ENCODE results near the gene ATP1A3. TPM values are rescaled to one million over a fixed set of nuclear protein-coding genes. Genes with fewer than 3 reads are reported as not detected.

The ATP1A3 gene
- total RNA-seq, 1 experiment from 2014 or later = 34.7 TPM

GRCh38 chr19:41939861-41940730 is 53.9 kb downstream of the ATP1A3 start:
- CTCF ChIA-PET = no interaction called here
- ATAC-seq = no peak
- Histone ChIP-seq H3K9me2 (ENCODE audit: insufficient read depth) (no peaks in the 10 kb centered on the region), H3K79me2 (ENCODE audit: insufficient read depth, low read length) (no peaks in the 10 kb centered on the region), H2AFZ (ENCODE audit: low read depth, low read length, poor library complexity, severe bottlenecking) (no peak overlapping the region), H3K4me1 (ENCODE audit: control insufficient read depth in 1 of 2, insufficient read depth in 2 of 2, low read length in 2 of 2) (peaks cover 0 to 6% of the 10 kb centered on the region in 2 experiments; a peak in 2 of 4 replicates), H3K9me3 (ENCODE audit: control insufficient read depth in 1 of 2, insufficient read depth in 1 of 2, low read depth in 1 of 2, low read length in 2 of 2) (no peaks in the 10 kb centered on the region), H3K4me2 (ENCODE audit: low read length) (no peak overlapping the region), H3K27me3 (ENCODE audit: insufficient read depth, low read length) (no peaks in the 10 kb centered on the region), H3K9ac (ENCODE audit: low read length) (no peak overlapping the region), H3K27ac (ENCODE audit: low read depth, low read length) (no peak overlapping the region), H4K20me1 (ENCODE audit: insufficient read depth) (no peaks in the 10 kb centered on the region), H3K4me3 (replicated peaks in 1 of 2; ENCODE audit: low read depth in 1 of 2, low read length in 2 of 2) (no peak overlapping the region), H3K36me3 (ENCODE audit: control insufficient read depth in 1 of 2, insufficient read depth in 2 of 2, low read length in 2 of 2) (no peaks in the 10 kb centered on the region)
- no TSS peak for BruUV-seq (replicated peaks)
- RAD21 ChIA-PET (ENCODE audit: low non-redundant PET in 1 of 2, low total read pairs in 2 of 2, uncharacterized antibody in 2 of 2, unreplicated experiment in 2 of 2) = no interaction called here
- no peak for DNase-seq (ENCODE audit: low read depth, low spot score)
- intact Hi-C loops (cut with micrococcal nuclease) = no loop called here
- TF ChIP-seq SRF (IDR thresholded peaks at IDR 0.05; ENCODE audit: low read depth) (no peak), POLR2A (IDR thresholded peaks at IDR 0.05; ENCODE audit: borderline replicate concordance, extremely low read depth, insufficient read depth, insufficient read length) (no peak), TCF7L2 (IDR thresholded peaks at IDR 0.05; ENCODE audit: borderline replicate concordance, extremely low read depth, insufficient read depth, insufficient read length) (no peak), CTCF (IDR thresholded peaks at IDR 0.05 in 2 of 3, conservative IDR thresholded peaks at IDR 0.05 in 1 of 3; ENCODE audit: borderline replicate concordance in 1 of 3, insufficient read depth in 1 of 3, low read depth in 2 of 3, low read length in 2 of 3) (no peak), EGR1 (IDR thresholded peaks at IDR 0.05; ENCODE audit: low read depth) (no peak), ZFX (IDR thresholded peaks at IDR 0.05) (no peak), EZH2 (IDR thresholded peaks at IDR 0.05) (no peak), POLR2AphosphoS5 (IDR thresholded peaks at IDR 0.05; ENCODE audit: low read depth, low read length) (no peak), YY1 (IDR thresholded peaks at IDR 0.05; ENCODE audit: extremely low read depth, insufficient replicate concordance, low read depth, low read length) (no peak), CEBPB (IDR thresholded peaks at IDR 0.05; ENCODE audit: low read depth) (no peak), JUND (IDR thresholded peaks at IDR 0.05) (no peak), FOSL1 (IDR thresholded peaks at IDR 0.05; ENCODE audit: low read depth) (no peak), ELF1 (IDR thresholded peaks at IDR 0.05; ENCODE audit: borderline replicate concordance, low read depth) (no peak), CBX3 (IDR thresholded peaks at IDR 0.05; ENCODE audit: low read depth) (no peak), SP1 (IDR thresholded peaks at IDR 0.05; ENCODE audit: low read depth) (no peak), RAD21 (IDR thresholded peaks at IDR 0.05; ENCODE audit: low read depth) (no peak), REST (IDR thresholded peaks at IDR 0.05; ENCODE audit: low read depth) (no peak), SIN3A (IDR thresholded peaks at IDR 0.05; ENCODE audit: low read depth) (no peak)
- TF ChIP-seq, protein P1, sequence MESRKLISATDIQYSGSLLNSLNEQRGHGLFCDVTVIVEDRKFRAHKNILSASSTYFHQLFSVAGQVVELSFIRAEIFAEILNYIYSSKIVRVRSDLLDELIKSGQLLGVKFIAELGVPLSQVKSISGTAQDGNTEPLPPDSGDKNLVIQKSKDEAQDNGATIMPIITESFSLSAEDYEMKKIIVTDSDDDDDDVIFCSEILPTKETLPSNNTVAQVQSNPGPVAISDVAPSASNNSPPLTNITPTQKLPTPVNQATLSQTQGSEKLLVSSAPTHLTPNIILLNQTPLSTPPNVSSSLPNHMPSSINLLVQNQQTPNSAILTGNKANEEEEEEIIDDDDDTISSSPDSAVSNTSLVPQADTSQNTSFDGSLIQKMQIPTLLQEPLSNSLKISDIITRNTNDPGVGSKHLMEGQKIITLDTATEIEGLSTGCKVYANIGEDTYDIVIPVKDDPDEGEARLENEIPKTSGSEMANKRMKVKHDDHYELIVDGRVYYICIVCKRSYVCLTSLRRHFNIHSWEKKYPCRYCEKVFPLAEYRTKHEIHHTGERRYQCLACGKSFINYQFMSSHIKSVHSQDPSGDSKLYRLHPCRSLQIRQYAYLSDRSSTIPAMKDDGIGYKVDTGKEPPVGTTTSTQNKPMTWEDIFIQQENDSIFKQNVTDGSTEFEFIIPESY (IDR thresholded peaks at IDR 0.05; ENCODE audit: extremely low read depth, insufficient replicate concordance, low read length) = no peak
- TF ChIP-seq, protein P2, sequence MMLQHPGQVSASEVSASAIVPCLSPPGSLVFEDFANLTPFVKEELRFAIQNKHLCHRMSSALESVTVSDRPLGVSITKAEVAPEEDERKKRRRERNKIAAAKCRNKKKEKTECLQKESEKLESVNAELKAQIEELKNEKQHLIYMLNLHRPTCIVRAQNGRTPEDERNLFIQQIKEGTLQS (IDR thresholded peaks at IDR 0.05) = no peak
- POLR2A ChIA-PET = no interaction called here
